GM12878 (cell line): ENCODE results near the gene MYH6. TPM values are rescaled to one million over a fixed set of nuclear protein-coding genes. Genes with fewer than 3 reads are reported as not detected.

Source experiments
- CBX3 ChIP-seq: fragments of 200-600 bp; sonication (generic); IDR thresholded peaks from 2 replicates; pipeline ENCODE4 v1.6.1; 2016; ENCODE audit warnings: low read depth, borderline replicate concordance
- CHD4 ChIP-seq: fragments of 200-600 bp; sonication (generic); IDR thresholded peaks from 2 replicates; pipeline ENCODE4 v1.6.1; 2016; ENCODE audit warnings: mild to moderate bottlenecking
- CREB1 ChIP-seq: IDR thresholded peaks from 2 replicates; pipeline ENCODE4 v1.6.1; 2012; ENCODE audit warnings: low read depth, mild to moderate bottlenecking, inconsistent platforms
- POLR2A ChIP-seq: IDR thresholded peaks from 2 replicates; pipeline ENCODE4 v1.6.1; 2011; ENCODE audit warnings: low read depth, mild to moderate bottlenecking, low read length
- SMC3 ChIP-seq: IDR thresholded peaks from 2 replicates; pipeline ENCODE4 v1.6.1; 2011; ENCODE audit warnings: low read length, improper control_type of control experiment, borderline replicate concordance
- SREBF1 ChIP-seq: IDR thresholded peaks from 2 replicates; pipeline ENCODE4 v1.6.1; 2012; ENCODE audit warnings: mild to moderate bottlenecking, low read length
- SREBF2 ChIP-seq: IDR thresholded peaks from 2 replicates; pipeline ENCODE4 v1.6.1; 2012; ENCODE audit warnings: mild to moderate bottlenecking, low read length
- YBX1 ChIP-seq: fragments of 450-650 bp; IDR thresholded peaks from 2 replicates; pipeline ENCODE4 v1.6.1; 2016; ENCODE audit warnings: antibody characterized with exemption
- ZBED1 ChIP-seq: IDR thresholded peaks from 2 replicates; pipeline ENCODE4 v1.6.1; 2016; ENCODE audit warnings: borderline replicate concordance
- polyA plus RNA-seq, 11 experiments: library from polyadenylated mRNA; depleted of rRNA in 4 of 11; unstranded in 6 of 11; stranded (reverse) in 5 of 11; fragments of >200 nt; fragmentation: Nextera tagmentation in 4 of 11; fragmentation: Illumina TruSeq in 1 of 11; extraction: Ambion mirVana in 4 of 11; extraction: Trizol in 1 of 11; gene quantifications; 1 replicate in 1 of 11; 2 replicates in 10 of 11; pipeline versions ENCODE4 v1.2.1 to v1.2.3, GENCODE V29; 2011 to 2016; ENCODE audit warnings: inconsistent platforms in 2 of 11, missing spikeins in 2 of 11, low read depth in 1 of 11
- total RNA-seq, 4 experiments: library from RNA; depleted of rRNA in 3 of 4; stranded (reverse); fragments of >200 nt in 3 of 4; fragmentation: Illumina TruSeq in 1 of 4; extraction: Trizol in 1 of 4; gene quantifications; 2 replicates each; pipeline versions ENCODE4 v1.2.1 to v1.2.3, GENCODE V29; 2013 to 2021
- TF ChIP-seq, protein P1 (sequence below): fragments of 450-650 bp; IDR thresholded peaks from 2 replicates; pipeline ENCODE4 v1.6.1; 2016; ENCODE audit warnings: mild to moderate bottlenecking, moderate library complexity, borderline replicate concordance
- TF ChIP-seq, protein P2 (sequence below): fragments of 450-650 bp; IDR thresholded peaks from 2 replicates; pipeline ENCODE4 v1.6.1; 2017; ENCODE audit warnings: antibody characterized with exemption, mild to moderate bottlenecking, moderate library complexity
- TF ChIP-seq, protein P3 (sequence below): fragments of 450-650 bp; formaldehyde crosslinking; IDR thresholded peaks from 2 replicates; pipeline ENCODE4 v1.4.0; 2020; ENCODE audit warnings: mild to moderate bottlenecking, moderate library complexity
- TF ChIP-seq, protein P4 (sequence below), 3 experiments: IDR thresholded peaks in 2 of 3; conservative IDR thresholded peaks in 1 of 3; 2 replicates each; pipeline ENCODE4 v1.5.1; 2011; ENCODE audit warnings: low read depth in 3 of 3, low read length in 3 of 3, mild to moderate bottlenecking in 3 of 3, control low read depth in 2 of 3, moderate library complexity in 2 of 3, inconsistent platforms in 1 of 3, mixed read lengths in 1 of 3; ENCODE audit not compliant: control insufficient read depth in 2 of 3, insufficient read depth in 1 of 3; ENCODE audit errors: extremely low read depth in 1 of 3

The MYH6 gene
- total and polyA plus RNA-seq, 10 of the 15 experiments (the other 5 are each of a cell fraction or from before 2014, with no cell fraction given): 0.01 to 0.84 (median 0.05) TPM; not detected in 7

DNA sequence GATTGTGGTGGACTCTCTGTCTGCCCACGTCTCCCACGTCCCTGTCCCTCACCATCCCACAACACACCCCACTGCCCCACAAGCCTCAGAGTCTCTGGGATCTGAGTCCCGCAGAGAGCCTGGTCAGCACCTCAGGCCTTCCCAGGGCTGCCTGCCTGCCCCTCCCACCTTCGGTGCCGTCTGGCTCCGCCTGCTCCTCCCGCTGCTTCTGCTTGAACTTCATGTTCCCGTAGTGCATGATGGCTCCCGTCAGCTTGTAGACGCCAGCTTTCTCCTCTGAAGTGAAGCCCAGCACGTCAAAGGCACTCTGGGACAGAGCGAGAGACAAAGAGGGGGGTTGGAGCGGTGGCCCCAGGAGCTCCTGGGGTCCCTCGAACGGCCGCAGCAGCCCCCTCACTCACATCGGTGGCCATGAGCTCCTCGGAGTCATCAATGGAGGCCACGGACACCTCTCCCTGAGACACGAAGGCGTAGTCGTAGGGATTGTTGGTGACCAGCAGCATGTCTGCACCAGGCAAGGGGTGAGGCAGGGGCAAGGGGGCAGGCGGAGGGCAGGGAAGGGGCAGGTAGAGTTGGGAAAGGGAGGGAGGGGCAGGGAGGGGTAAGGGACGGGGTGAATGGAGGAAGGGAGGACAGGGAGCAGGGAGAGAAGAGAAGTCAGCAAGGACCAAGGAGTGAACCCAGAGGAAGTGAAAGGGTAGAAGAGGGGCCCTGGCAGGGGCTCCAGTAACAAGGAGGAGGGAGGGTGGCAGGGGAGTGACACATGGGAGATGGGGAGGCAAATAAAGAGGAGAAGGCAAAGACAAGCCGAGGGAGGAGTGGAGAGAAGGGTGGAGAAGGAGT, 5.6 kb downstream of the MYH6 start (continued):
- TF ChIP-seq, protein P1, sequence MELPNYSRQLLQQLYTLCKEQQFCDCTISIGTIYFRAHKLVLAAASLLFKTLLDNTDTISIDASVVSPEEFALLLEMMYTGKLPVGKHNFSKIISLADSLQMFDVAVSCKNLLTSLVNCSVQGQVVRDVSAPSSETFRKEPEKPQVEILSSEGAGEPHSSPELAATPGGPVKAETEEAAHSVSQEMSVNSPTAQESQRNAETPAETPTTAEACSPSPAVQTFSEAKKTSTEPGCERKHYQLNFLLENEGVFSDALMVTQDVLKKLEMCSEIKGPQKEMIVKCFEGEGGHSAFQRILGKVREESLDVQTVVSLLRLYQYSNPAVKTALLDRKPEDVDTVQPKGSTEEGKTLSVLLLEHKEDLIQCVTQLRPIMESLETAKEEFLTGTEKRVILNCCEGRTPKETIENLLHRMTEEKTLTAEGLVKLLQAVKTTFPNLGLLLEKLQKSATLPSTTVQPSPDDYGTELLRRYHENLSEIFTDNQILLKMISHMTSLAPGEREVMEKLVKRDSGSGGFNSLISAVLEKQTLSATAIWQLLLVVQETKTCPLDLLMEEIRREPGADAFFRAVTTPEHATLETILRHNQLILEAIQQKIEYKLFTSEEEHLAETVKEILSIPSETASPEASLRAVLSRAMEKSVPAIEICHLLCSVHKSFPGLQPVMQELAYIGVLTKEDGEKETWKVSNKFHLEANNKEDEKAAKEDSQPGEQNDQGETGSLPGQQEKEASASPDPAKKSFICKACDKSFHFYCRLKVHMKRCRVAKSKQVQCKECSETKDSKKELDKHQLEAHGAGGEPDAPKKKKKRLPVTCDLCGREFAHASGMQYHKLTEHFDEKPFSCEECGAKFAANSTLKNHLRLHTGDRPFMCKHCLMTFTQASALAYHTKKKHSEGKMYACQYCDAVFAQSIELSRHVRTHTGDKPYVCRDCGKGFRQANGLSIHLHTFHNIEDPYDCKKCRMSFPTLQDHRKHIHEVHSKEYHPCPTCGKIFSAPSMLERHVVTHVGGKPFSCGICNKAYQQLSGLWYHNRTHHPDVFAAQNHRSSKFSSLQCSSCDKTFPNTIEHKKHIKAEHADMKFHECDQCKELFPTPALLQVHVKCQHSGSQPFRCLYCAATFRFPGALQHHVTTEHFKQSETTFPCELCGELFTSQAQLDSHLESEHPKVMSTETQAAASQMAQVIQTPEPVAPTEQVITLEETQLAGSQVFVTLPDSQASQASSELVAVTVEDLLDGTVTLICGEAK: no peak
- TF ChIP-seq, protein P2, sequence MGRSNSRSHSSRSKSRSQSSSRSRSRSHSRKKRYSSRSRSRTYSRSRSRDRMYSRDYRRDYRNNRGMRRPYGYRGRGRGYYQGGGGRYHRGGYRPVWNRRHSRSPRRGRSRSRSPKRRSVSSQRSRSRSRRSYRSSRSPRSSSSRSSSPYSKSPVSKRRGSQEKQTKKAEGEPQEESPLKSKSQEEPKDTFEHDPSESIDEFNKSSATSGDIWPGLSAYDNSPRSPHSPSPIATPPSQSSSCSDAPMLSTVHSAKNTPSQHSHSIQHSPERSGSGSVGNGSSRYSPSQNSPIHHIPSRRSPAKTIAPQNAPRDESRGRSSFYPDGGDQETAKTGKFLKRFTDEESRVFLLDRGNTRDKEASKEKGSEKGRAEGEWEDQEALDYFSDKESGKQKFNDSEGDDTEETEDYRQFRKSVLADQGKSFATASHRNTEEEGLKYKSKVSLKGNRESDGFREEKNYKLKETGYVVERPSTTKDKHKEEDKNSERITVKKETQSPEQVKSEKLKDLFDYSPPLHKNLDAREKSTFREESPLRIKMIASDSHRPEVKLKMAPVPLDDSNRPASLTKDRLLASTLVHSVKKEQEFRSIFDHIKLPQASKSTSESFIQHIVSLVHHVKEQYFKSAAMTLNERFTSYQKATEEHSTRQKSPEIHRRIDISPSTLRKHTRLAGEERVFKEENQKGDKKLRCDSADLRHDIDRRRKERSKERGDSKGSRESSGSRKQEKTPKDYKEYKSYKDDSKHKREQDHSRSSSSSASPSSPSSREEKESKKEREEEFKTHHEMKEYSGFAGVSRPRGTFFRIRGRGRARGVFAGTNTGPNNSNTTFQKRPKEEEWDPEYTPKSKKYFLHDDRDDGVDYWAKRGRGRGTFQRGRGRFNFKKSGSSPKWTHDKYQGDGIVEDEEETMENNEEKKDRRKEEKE: no peak
- no peak for TF ChIP-seq SREBF2
- no peak for TF ChIP-seq POLR2A
- TF ChIP-seq YBX1: no peak
- TF ChIP-seq CHD4: no peak
- TF ChIP-seq, protein P3, sequence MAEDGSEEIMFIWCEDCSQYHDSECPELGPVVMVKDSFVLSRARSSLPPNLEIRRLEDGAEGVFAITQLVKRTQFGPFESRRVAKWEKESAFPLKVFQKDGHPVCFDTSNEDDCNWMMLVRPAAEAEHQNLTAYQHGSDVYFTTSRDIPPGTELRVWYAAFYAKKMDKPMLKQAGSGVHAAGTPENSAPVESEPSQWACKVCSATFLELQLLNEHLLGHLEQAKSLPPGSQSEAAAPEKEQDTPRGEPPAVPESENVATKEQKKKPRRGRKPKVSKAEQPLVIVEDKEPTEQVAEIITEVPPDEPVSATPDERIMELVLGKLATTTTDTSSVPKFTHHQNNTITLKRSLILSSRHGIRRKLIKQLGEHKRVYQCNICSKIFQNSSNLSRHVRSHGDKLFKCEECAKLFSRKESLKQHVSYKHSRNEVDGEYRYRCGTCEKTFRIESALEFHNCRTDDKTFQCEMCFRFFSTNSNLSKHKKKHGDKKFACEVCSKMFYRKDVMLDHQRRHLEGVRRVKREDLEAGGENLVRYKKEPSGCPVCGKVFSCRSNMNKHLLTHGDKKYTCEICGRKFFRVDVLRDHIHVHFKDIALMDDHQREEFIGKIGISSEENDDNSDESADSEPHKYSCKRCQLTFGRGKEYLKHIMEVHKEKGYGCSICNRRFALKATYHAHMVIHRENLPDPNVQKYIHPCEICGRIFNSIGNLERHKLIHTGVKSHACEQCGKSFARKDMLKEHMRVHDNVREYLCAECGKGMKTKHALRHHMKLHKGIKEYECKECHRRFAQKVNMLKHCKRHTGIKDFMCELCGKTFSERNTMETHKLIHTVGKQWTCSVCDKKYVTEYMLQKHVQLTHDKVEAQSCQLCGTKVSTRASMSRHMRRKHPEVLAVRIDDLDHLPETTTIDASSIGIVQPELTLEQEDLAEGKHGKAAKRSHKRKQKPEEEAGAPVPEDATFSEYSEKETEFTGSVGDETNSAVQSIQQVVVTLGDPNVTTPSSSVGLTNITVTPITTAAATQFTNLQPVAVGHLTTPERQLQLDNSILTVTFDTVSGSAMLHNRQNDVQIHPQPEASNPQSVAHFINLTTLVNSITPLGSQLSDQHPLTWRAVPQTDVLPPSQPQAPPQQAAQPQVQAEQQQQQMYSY (CRISPR knock-in tag): no peak
- TF ChIP-seq, protein P4, sequence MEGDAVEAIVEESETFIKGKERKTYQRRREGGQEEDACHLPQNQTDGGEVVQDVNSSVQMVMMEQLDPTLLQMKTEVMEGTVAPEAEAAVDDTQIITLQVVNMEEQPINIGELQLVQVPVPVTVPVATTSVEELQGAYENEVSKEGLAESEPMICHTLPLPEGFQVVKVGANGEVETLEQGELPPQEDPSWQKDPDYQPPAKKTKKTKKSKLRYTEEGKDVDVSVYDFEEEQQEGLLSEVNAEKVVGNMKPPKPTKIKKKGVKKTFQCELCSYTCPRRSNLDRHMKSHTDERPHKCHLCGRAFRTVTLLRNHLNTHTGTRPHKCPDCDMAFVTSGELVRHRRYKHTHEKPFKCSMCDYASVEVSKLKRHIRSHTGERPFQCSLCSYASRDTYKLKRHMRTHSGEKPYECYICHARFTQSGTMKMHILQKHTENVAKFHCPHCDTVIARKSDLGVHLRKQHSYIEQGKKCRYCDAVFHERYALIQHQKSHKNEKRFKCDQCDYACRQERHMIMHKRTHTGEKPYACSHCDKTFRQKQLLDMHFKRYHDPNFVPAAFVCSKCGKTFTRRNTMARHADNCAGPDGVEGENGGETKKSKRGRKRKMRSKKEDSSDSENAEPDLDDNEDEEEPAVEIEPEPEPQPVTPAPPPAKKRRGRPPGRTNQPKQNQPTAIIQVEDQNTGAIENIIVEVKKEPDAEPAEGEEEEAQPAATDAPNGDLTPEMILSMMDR (IDR thresholded peaks at IDR 0.05 in 2 of 3, conservative IDR thresholded peaks at IDR 0.05 in 1 of 3; ENCODE audit: control insufficient read depth in 2 of 3, extremely low read depth in 1 of 3, insufficient read depth in 1 of 3, low read depth in 3 of 3, low read length in 3 of 3): no peak
- TF ChIP-seq CBX3: no peak
- TF ChIP-seq SMC3: no peak
- no peak for TF ChIP-seq CREB1
- no peak for TF ChIP-seq ZBED1
- no peak for TF ChIP-seq SREBF1
